Thyroid gland (tissue), 4 donors: Measurements from ENCODE around the gene SGF29. TPM values are rescaled to one million over a fixed set of nuclear protein-coding genes. Genes with fewer than 3 reads are reported as not detected.
"Not testable (repeated sequence)": the region's sequence is repeated elsewhere in the genome, so short reads cannot be mapped to it uniquely, and the experiment has no call there.

Source experiments
- DNase-seq, 2 donors: peaks; one replicate each; pipeline ENCODE4 v3.0.0-alpha.2; 2019
- H3K27ac ChIP-seq, 3 donors: fragments of 200-600 bp; sonication (generic); 1 replicate in 2 of 3; 2 replicates in 1 of 3; pipeline ENCODE4 v1.5.1; 2016 to 2019; ENCODE audit warnings: mild to moderate bottlenecking in 1 of 3, moderate library complexity in 1 of 3
- H3K27me3 ChIP-seq: fragments of 200-600 bp; sonication (generic); one replicate; pipeline ENCODE4 v1.5.1; 2019
- H3K36me3 ChIP-seq, 2 donors: fragments of 200-600 bp; sonication (generic); one replicate each; pipeline ENCODE4 v1.5.1; 2016 to 2019
- H3K4me1 ChIP-seq, 2 donors: fragments of 200-600 bp; sonication (generic); one replicate each; pipeline ENCODE4 v1.5.1; 2017 to 2019
- H3K4me3 ChIP-seq, 3 donors: fragments of 200-600 bp; sonication (generic); replicated peaks in 1 of 3; 1 replicate in 2 of 3; 2 replicates in 1 of 3; pipeline ENCODE4 v1.5.1; 2016; ENCODE audit warnings: mild to moderate bottlenecking in 1 of 3
- H3K9me3 ChIP-seq: fragments of 200-600 bp; sonication (generic); one replicate; pipeline ENCODE4 v1.5.1; 2017
- CTCF ChIP-seq, 6 experiments: fragments of 200-600 bp in 3 of 6; fragments of 450-650 bp in 3 of 6; sonication (generic) in 3 of 6; IDR thresholded peaks; one replicate each; pipeline ENCODE4 v1.5.1; 2016 to 2019; ENCODE audit warnings: antibody characterized with exemption in 6 of 6, mild to moderate bottlenecking in 2 of 6, inconsistent platforms in 1 of 6, moderate library complexity in 1 of 6
- POLR2A ChIP-seq, 2 donors: fragments of 450-650 bp; IDR thresholded peaks; one replicate each; pipeline ENCODE4 v1.6.1; 2017; ENCODE audit warnings: antibody characterized with exemption in 2 of 2, mild to moderate bottlenecking in 2 of 2, moderate library complexity in 1 of 2
- WGBS, 2 donors: methylation state at CpG; one replicate each; pipeline ENCODE4 v1.1.5; 2017; 5-methylcytosine and 5-hydroxymethylcytosine counted together
- intact Hi-C: fragments of 100-400 bp; cut with DNase I; formaldehyde crosslinking; loops from one replicate; pipeline ENCODE4 v1.15.1; 2023
- total RNA-seq, 4 donors: library from RNA; depleted of rRNA; stranded (reverse); fragments of >200 nt; gene quantifications; one replicate each; pipeline ENCODE4 v1.2.3, GENCODE V29; 2016

Gene SGF29
- total RNA-seq, 4 donors from 2014 or later: 31.8 to 41.9 (median 36.9) TPM

- TF ChIP-seq CTCF (IDR thresholded peaks at IDR 0.05) (no peak), POLR2A (IDR thresholded peaks at IDR 0.05) (no peak)
- 92 to 100% methylated on average over 2 to 12 of the region's 13 CpGs for WGBS, 2 donors
- Histone ChIP-seq H3K9me3 (no peaks in the 10 kb centered on the region), H3K4me3 (no peak overlapping the region), H3K36me3 (peaks cover 39 to 41% of the 10 kb centered on the region in 2 donors), H3K27ac (no peak overlapping the region), H3K27me3 (no peaks in the 10 kb centered on the region), H3K4me1 (no peaks in the 10 kb centered on the region)
- no peak for DNase-seq
- intact Hi-C loops: no loop called here
Observed at GRCh38 chr16:28589930-28590329, 36.2 kb downstream of the SGF29 start.

- WGBS, 2 donors: 93 to 97% methylated on average over 17 to 22 of the region's 22 CpGs
- no peaks in the 10 kb centered on the region for H3K9me3 ChIP-seq
- DNase-seq: no peak
- no peak overlapping the region for H3K27ac ChIP-seq
- H3K4me1 ChIP-seq: peaks cover 0 to 3% of the 10 kb centered on the region in 2 donors
- no peak overlapping the region for H3K4me3 ChIP-seq
- TF ChIP-seq POLR2A (IDR thresholded peaks at IDR 0.05) (no peak), CTCF (IDR thresholded peaks at IDR 0.05) (no peak)
- peaks cover 32 to 33% of the 10 kb centered on the region in 2 donors for H3K36me3 ChIP-seq
- intact Hi-C loops: no loop called here
- no peaks in the 10 kb centered on the region for H3K27me3 ChIP-seq
Observed at GRCh38 chr16:28590384-28591340, 36.9 kb downstream of the SGF29 start.

DNA sequence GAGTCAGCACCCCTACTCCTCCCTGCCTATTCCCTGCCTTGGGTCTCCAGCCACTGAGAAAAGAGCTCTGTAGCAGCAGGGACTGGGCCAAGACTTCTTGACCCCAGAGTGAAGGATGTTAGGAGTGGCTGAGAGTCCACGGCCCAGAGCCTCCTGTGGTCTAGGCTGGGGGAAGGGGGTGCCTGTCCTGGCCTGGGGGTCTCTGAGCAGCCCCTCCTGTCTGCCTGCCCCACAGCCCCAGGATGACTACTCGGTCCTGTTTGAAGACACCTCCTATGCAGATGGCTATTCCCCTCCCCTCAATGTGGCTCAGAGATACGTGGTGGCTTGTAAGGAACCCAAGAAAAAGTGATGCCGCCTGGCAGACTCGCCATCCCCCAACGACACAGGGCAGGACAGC, 37.6 kb downstream of the SGF29 start:
- intact Hi-C loops: no loop called here
- Histone ChIP-seq H3K36me3 (peaks cover 30 to 31% of the 10 kb centered on the region in 2 donors), H3K27ac (no peak overlapping the region), H3K4me3 (no peak overlapping the region), H3K9me3 (no peaks in the 10 kb centered on the region), H3K27me3 (no peaks in the 10 kb centered on the region), H3K4me1 (peaks cover 5 to 8% of the 10 kb centered on the region in 2 donors)
- TF ChIP-seq CTCF (IDR thresholded peaks at IDR 0.05) (no peak), POLR2A (IDR thresholded peaks at IDR 0.05) (no peak)
- WGBS, 2 donors: 96 to 98% methylated on average over 5 to 6 of the region's 6 CpGs
- DNase-seq: no peak

DNA sequence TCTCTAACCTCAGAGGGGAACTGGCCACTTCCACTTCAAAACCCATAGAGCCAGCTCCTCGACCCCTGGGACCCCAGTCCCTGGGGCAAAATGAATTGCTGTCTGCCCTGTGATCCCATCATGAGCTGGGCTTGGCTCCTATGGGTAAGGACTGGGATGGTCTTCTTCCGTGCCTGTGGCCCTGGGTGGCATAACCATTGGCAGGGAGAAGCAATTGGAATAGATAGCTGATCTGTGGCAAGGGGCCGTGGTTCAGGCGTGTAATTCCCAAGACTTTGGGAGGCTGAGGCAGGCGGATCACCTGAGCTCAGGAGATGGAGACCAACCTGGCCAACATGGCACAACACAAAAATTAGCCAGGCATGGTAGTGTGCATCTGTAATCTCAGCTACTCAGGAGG, 38.8 kb downstream of the SGF29 start:
- WGBS, 2 donors: 94 to 98% methylated on average over 5 of the region's 5 CpGs
- Histone ChIP-seq H3K36me3 (peaks cover 24 to 30% of the 10 kb centered on the region in 2 donors), H3K4me3 (no peak overlapping the region), H3K4me1 (peaks cover 17 to 20% of the 10 kb centered on the region in 2 donors), H3K27ac (no peak overlapping the region), H3K9me3 (no peaks in the 10 kb centered on the region), H3K27me3 (no peaks in the 10 kb centered on the region)
- DNase-seq: no peak
- intact Hi-C loops: no loop called here
- TF ChIP-seq CTCF (IDR thresholded peaks at IDR 0.05) (no peak), POLR2A (IDR thresholded peaks at IDR 0.05) (no peak)

- H3K27me3 ChIP-seq: no peaks in the 10 kb centered on the region
- H3K27ac ChIP-seq: no peak overlapping the region
- H3K4me1 ChIP-seq: peaks cover 20 to 23% of the 10 kb centered on the region in 2 donors
- DNase-seq: no peak
- 92 to 93% methylated on average over 13 of the region's 13 CpGs for WGBS, 2 donors
- H3K9me3 ChIP-seq: no peaks in the 10 kb centered on the region
- intact Hi-C loops: no loop called here
- TF ChIP-seq CTCF (IDR thresholded peaks at IDR 0.05): no peak
- no peak for TF ChIP-seq POLR2A (IDR thresholded peaks at IDR 0.05)
- no peak overlapping the region for H3K4me3 ChIP-seq
- peaks cover 24 to 29% of the 10 kb centered on the region in 2 donors for H3K36me3 ChIP-seq
Observed at GRCh38 chr16:28592979-28593553, 39.3 kb downstream of the SGF29 start.

- not testable (repeated sequence) for DNase-seq
- WGBS, 2 donors: 92% methylated on average over 6 of the region's 6 CpGs; no CpG with 5 or more reads in 1 of the 2 donors
Observed at GRCh38 chr16:28595451-28595850, 41.7 kb downstream of the SGF29 start.

More at GRCh38 chr16:28595451-28595850, 41.7 kb downstream of the SGF29 start:
- H3K9me3 ChIP-seq, H3K4me3 ChIP-seq, H3K27me3 ChIP-seq, intact Hi-C loops: not testable (repeated sequence)
- peak overlapping the region in 1 of 3 donors; percentile 23 for H3K27ac ChIP-seq
- peaks cover 9 to 11% of the 10 kb centered on the region in 2 donors for H3K36me3 ChIP-seq
- H3K4me1 ChIP-seq: peaks cover 20 to 23% of the 10 kb centered on the region in 2 donors
